PFSK-1 (cell line): Measurements from ENCODE around the gene BICD1.

Experiments
- FOXP2 ChIP-seq: optimal IDR thresholded peaks from 2 replicates; pipeline ENCODE3; 2011; ENCODE audit warnings: borderline replicate concordance, control low read depth, inconsistent platforms; ENCODE audit not compliant: insufficient read depth; ENCODE audit errors: extremely low read length, extremely low read depth
- POLR2AphosphoS5 ChIP-seq: IDR thresholded peaks from 2 replicates; pipeline ENCODE4 v1.6.1; 2012; ENCODE audit warnings: low read depth, mild to moderate bottlenecking, control low read depth, low read length, moderate library complexity
- SIN3A ChIP-seq: IDR thresholded peaks from 2 replicates; pipeline ENCODE4 v1.6.1; 2012; ENCODE audit warnings: mild to moderate bottlenecking, low read length, moderate library complexity, borderline replicate concordance; ENCODE audit not compliant: insufficient read depth
- TAF1 ChIP-seq: IDR thresholded peaks from 2 replicates; pipeline ENCODE4 v1.6.1; 2012; ENCODE audit warnings: low read length, control low read depth, borderline replicate concordance; ENCODE audit not compliant: insufficient read depth
- TF ChIP-seq, protein P1 (sequence below), 2 experiments: IDR thresholded peaks; 2 replicates each; pipeline versions ENCODE4 v1.6.1 to v1.8.0; 2011 to 2012; ENCODE audit warnings: low read depth in 2 of 2, low read length in 2 of 2, control low read depth in 1 of 2, inconsistent platforms in 1 of 2, mild to moderate bottlenecking in 1 of 2, moderate library complexity in 1 of 2; ENCODE audit not compliant: insufficient read depth in 1 of 2

Gene BICD1

DNA sequence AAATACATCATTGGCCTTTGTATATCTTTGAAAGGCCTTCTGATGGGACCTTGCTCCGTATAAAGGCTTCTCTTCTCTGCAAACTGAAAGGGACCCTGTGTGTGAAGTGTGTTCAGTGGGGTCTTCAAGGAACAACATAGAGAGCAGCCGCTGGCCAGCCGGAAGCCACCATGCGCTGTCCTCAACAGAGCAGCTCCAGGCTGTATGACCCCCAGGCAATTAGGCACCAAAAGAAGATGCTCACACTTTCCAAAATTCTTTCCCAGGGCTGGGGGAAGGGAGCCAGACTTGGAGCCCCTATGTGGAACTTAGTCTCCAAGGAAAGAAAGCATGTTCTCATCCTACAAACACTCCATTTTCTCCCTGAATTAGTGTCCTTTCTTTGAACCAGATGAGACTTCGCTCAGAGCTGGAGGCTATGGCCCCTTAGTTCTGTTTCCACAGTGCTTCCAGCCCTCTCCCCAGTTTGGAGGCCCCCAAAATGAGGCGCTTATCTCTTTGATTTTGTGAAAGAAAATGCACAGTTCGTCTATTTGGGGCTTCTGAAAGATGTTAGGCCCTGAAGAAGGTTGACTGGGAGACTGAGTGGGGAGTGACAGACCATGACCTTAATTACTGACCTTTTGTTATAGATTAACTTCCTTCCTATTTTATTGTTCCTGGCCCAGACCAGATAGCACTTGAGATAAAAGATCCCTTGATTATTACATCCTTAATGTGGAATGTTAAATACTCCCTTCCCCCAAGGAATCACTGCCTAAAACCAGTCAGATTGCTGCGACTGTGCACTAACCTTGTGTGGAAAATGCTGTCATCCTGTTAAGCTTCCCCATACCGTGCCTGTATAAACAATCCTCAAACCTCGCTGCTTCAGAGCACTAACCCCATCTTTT is 164.4 kb downstream of the BICD1 start:
- TF ChIP-seq SIN3A (no peak), POLR2AphosphoS5 (no peak), FOXP2 (no peak), TAF1 (no peak)

DNA sequence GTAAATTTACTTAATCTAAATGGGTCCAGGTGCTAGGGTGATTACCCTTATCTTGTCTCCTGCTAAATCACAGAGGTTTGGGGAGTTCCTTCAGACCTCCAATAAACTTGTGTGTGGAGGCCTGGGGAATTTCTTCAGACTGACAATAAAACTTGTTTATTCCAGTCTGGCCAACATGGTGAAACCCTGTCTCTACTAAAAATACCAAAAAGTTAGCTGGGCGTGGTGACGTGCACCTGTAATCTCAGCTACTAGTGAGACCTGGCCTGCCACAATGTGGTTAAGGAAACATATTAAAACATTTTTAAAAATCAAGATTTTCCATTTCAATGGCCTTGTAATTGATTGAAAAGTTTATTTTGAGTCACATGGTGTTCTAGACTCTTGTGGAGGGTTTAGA is 165.8 kb downstream of the BICD1 start:
- TF ChIP-seq FOXP2: no peak
- no peak for TF ChIP-seq TAF1
- TF ChIP-seq, protein P1, sequence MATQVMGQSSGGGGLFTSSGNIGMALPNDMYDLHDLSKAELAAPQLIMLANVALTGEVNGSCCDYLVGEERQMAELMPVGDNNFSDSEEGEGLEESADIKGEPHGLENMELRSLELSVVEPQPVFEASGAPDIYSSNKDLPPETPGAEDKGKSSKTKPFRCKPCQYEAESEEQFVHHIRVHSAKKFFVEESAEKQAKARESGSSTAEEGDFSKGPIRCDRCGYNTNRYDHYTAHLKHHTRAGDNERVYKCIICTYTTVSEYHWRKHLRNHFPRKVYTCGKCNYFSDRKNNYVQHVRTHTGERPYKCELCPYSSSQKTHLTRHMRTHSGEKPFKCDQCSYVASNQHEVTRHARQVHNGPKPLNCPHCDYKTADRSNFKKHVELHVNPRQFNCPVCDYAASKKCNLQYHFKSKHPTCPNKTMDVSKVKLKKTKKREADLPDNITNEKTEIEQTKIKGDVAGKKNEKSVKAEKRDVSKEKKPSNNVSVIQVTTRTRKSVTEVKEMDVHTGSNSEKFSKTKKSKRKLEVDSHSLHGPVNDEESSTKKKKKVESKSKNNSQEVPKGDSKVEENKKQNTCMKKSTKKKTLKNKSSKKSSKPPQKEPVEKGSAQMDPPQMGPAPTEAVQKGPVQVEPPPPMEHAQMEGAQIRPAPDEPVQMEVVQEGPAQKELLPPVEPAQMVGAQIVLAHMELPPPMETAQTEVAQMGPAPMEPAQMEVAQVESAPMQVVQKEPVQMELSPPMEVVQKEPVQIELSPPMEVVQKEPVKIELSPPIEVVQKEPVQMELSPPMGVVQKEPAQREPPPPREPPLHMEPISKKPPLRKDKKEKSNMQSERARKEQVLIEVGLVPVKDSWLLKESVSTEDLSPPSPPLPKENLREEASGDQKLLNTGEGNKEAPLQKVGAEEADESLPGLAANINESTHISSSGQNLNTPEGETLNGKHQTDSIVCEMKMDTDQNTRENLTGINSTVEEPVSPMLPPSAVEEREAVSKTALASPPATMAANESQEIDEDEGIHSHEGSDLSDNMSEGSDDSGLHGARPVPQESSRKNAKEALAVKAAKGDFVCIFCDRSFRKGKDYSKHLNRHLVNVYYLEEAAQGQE (IDR thresholded peaks at IDR 0.05; ENCODE audit: insufficient read depth in 1 of 2, low read depth in 2 of 2, low read length in 2 of 2): no peak
- no peak for TF ChIP-seq SIN3A
- no peak for TF ChIP-seq POLR2AphosphoS5

DNA sequence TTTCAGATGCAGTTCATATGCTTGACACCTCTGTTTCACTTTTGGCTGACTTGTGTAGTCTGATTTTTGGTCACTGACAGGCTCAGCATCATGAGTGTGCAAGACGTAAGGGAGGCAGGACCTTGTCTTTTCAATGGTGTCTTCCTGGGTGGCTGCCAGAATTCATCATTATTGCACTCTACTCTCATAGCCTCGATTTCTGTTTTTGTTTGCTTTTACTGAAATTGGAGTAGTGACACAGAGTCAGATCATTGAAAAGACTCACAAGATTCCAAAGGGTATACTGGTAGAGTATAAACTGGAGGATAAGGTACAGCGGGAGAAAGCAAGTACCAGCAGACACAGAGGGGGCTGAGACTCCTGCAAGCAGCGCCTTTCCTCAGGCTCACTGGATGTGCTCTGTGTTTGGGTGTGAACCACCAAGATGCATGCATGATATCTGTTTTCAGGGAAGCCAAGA is 166.4 kb downstream of the BICD1 start:
- TF ChIP-seq POLR2AphosphoS5: no peak
- no peak for TF ChIP-seq FOXP2
- no peak for TF ChIP-seq SIN3A
- TF ChIP-seq TAF1: no peak
- TF ChIP-seq, protein P1 (IDR thresholded peaks at IDR 0.05; ENCODE audit: insufficient read depth in 1 of 2, low read depth in 2 of 2, low read length in 2 of 2): no peak

DNA sequence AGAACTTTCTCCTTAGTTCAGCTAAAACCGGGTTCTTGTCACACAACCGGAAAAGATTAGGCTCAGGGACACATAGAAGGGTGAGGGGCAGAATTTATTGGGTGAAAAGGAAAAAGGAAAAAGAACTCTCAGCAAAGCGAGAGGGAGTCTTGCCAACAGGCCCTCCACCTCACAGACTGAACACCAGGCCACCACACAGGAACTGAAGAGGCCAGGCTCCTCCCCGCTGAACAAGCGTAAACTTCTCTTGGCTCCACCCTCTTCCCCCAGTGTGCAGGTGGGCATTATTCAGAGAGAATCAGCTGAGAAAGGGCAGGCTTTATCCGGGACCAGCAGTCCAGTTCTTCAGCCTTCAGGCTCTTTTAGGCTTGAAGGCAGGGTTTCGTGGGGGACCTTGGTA is 167.1 kb downstream of the BICD1 start:
- no peak for TF ChIP-seq POLR2AphosphoS5
- no peak for TF ChIP-seq FOXP2
- no peak for TF ChIP-seq TAF1
- TF ChIP-seq, protein P1 (IDR thresholded peaks at IDR 0.05; ENCODE audit: insufficient read depth in 1 of 2, low read depth in 2 of 2, low read length in 2 of 2): no peak
- TF ChIP-seq SIN3A: no peak

DNA sequence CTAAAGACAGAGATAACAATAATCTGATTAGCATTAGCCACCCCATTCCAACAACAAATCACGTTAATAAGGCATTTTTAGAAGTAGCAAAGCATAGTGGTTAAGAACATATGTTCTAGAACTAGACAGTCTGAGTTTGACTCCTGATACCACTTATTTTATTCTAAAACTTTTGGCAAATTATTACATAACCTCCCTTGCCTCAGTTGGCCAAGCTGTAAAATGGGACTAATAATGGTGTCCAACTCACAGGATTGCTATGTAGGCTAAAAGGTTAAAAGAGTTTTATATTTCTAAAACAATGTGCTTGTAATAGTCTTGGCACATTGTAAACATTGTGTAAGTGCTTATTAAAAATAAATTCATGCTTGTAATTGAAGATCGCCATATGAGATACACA is 168.0 kb downstream of the BICD1 start:
- TF ChIP-seq TAF1 (no peak), POLR2AphosphoS5 (no peak), FOXP2 (no peak), SIN3A (no peak)
- TF ChIP-seq, protein P1 (IDR thresholded peaks at IDR 0.05; ENCODE audit: insufficient read depth in 1 of 2, low read depth in 2 of 2, low read length in 2 of 2): no peak
